NCI-H1417 (cell line): Measurements from ENCODE around the gene CCDC86.
"Not testable (repeated sequence)": the region's sequence is repeated elsewhere in the genome, so short reads cannot be mapped to it uniquely, and the experiment has no call there.

Source experiments
- DNase-seq, 3 experiments: peaks; one replicate each; lab custom pipeline; 2025; lab: John Stamatoyannopoulos, UW

Gene CCDC86

GRCh38 chr11:60841797-60842667, at the start of gene CCDC86:
CCDC86 (plus strand) TSS chr11:60842113; CDS start chr11:60842125, 12 bp downstream.
- DNase-seq = peak; percentile 95 to 98 (median 97)

GRCh38 chr11:60792521-60792920, 49.4 kb upstream of the CCDC86 start:
- DNase-seq = no peak

- DNase-seq = no peak
Measured at GRCh38 chr11:60795291-60795690, 46.6 kb upstream of the CCDC86 start.

GRCh38 chr11:60797846-60798630, 43.9 kb upstream of the CCDC86 start:
- no peak for DNase-seq

- DNase-seq = no peak
Measured at GRCh38 chr11:60798631-60799030, 43.3 kb upstream of the CCDC86 start.

GRCh38 chr11:60801194-60801593, 40.7 kb upstream of the CCDC86 start:
- no peak for DNase-seq

GRCh38 chr11:60803273-60803936, 38.5 kb upstream of the CCDC86 start:
- DNase-seq = no peak

GRCh38 chr11:60809249-60809648, 32.7 kb upstream of the CCDC86 start:
- no peak for DNase-seq

- no peak for DNase-seq
Measured at GRCh38 chr11:60809691-60810090, 32.2 kb upstream of the CCDC86 start.

GRCh38 chr11:60810151-60810550, 31.8 kb upstream of the CCDC86 start:
- DNase-seq = no peak

GRCh38 chr11:60810569-60810968, 31.3 kb upstream of the CCDC86 start:
- no peak for DNase-seq

GRCh38 chr11:60813324-60813723, 28.6 kb upstream of the CCDC86 start:
- DNase-seq = no peak

- DNase-seq = no peak
Measured at GRCh38 chr11:60814112-60814511, 27.8 kb upstream of the CCDC86 start.

GRCh38 chr11:60816590-60817157, 25.2 kb upstream of the CCDC86 start:
- no peak for DNase-seq

GRCh38 chr11:60818057-60818456, 23.9 kb upstream of the CCDC86 start:
- no peak for DNase-seq

- no peak for DNase-seq
Measured at GRCh38 chr11:60821827-60822599, 19.9 kb upstream of the CCDC86 start.

GRCh38 chr11:60823745-60824306, 18.1 kb upstream of the CCDC86 start:
- not testable (repeated sequence) for DNase-seq

- DNase-seq = no peak
Measured at GRCh38 chr11:60825118-60825517, 16.8 kb upstream of the CCDC86 start.

- no peak for DNase-seq
Measured at GRCh38 chr11:60825790-60826189, 16.1 kb upstream of the CCDC86 start.

- no peak for DNase-seq
Measured at GRCh38 chr11:60830478-60831142, 11.3 kb upstream of the CCDC86 start.

GRCh38 chr11:60831143-60831500, 10.8 kb upstream of the CCDC86 start:
- DNase-seq = peak; percentile 76 to 93 (median 86)
